ENCODE data around the gene MT1H. TPM values are rescaled to one million over a fixed set of nuclear protein-coding genes. Genes with fewer than 3 reads are reported as not detected.
"Not testable (repeated sequence)": the region's sequence is repeated elsewhere in the genome, so short reads cannot be mapped to it uniquely, and the experiment has no call there.

MT1H gene
- total and polyA plus RNA-seq, 4 donors: 4.4 to 1,775 (median 938) TPM

DNA sequence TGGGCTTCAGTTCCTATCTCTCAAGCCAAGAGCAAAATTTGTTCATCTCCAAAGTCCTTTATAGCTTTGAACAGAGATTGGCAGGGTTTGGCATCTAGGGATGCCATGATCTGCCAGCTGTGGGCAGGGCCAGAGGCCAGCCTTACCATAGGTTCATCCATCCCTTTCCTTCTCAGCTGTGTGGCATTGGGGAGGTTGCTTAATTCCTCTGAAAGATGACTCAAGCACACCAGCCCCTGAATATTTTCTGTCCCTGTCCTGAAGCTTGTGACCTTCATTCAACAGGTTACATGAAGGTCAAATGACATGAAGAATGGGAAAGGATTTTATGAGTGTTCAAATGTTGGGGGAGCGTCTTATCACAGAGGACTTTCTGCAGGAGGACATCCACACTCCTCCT, 5.1 kb upstream of the MT1H start:
- H3K9ac ChIP-seq (ENCODE audit: low read depth in 1 of 2, low read length in 2 of 2): no peak overlapping the region
- H3K27ac ChIP-seq (ENCODE audit: low read depth in 1 of 2, low read length in 2 of 2): no peak overlapping the region
- peak in 1 of 2 donors; percentile 56 for TF ChIP-seq RXRA (IDR thresholded peaks at IDR 0.05)
- peak; percentile 6 to 14 for TF ChIP-seq HNF4A (conservative IDR thresholded peaks at IDR 0.05)
- peak; percentile 25 for TF ChIP-seq ATF3 (IDR thresholded peaks at IDR 0.05)
- no peak for TF ChIP-seq CTCF (IDR thresholded peaks at IDR 0.05; ENCODE audit: low read depth, low read length, missing input control)
- no peaks in the 10 kb centered on the region for H3K9me3 ChIP-seq (ENCODE audit: control insufficient read depth in 4 of 4, low read length in 3 of 4)
- peaks cover 0 to 17% (median 9%) of the 10 kb centered on the region in 4 donors for H3K4me1 ChIP-seq (ENCODE audit: control insufficient read depth in 4 of 4, insufficient read depth in 4 of 4, low read length in 3 of 4)
- H3K36me3 ChIP-seq (ENCODE audit: control insufficient read depth in 4 of 4, insufficient read depth in 3 of 4, low read depth in 1 of 4, low read length in 3 of 4): peaks cover 0 to 3% (median 0%) of the 10 kb centered on the region in 4 donors
- H3K4me3 ChIP-seq (ENCODE audit: low read depth in 1 of 3, low read length in 3 of 3): no peak overlapping the region
- no peak for DNase-seq (ENCODE audit: low spot score)
- no peaks in the 10 kb centered on the region for H3K27me3 ChIP-seq (ENCODE audit: control insufficient read depth in 4 of 4, insufficient read depth in 4 of 4, low read length in 3 of 4)
- 97% methylated on average over 1 of the region's 1 CpG for WGBS

- Histone ChIP-seq H3K27ac (ENCODE audit: low read depth in 1 of 2, low read length in 2 of 2) (peak overlapping the region; percentile 38 to 94), H3K4me3 (ENCODE audit: low read depth in 1 of 3, low read length in 3 of 3) (peak overlapping the region in 1 of 3 donors; percentile 97), H3K4me1 (ENCODE audit: control insufficient read depth in 4 of 4, insufficient read depth in 4 of 4, low read length in 3 of 4) (peaks cover 0 to 16% (median 7%) of the 10 kb centered on the region in 4 donors)
- DNase-seq (ENCODE audit: low spot score); H3K27me3 ChIP-seq (ENCODE audit: control insufficient read depth in 4 of 4, insufficient read depth in 4 of 4, low read length in 3 of 4); H3K9ac ChIP-seq (ENCODE audit: low read depth in 1 of 2, low read length in 2 of 2); H3K36me3 ChIP-seq (ENCODE audit: control insufficient read depth in 4 of 4, insufficient read depth in 3 of 4, low read depth in 1 of 4, low read length in 3 of 4); H3K9me3 ChIP-seq (ENCODE audit: control insufficient read depth in 4 of 4, low read length in 3 of 4): not testable (repeated sequence)
- WGBS: 56% methylated on average over 8 of the region's 8 CpGs
- TF ChIP-seq SP1 (IDR thresholded peaks at IDR 0.05): peak; percentile 50
- TF ChIP-seq ATF3 (IDR thresholded peaks at IDR 0.05): peak; percentile 31
- TF ChIP-seq EGR1 (IDR thresholded peaks at IDR 0.05; ENCODE audit: low read depth in 2 of 2): peak in 1 of 2 donors; percentile 6
- peak in 1 of 2 donors; percentile 10 for TF ChIP-seq HNF4A (conservative IDR thresholded peaks at IDR 0.05)
- TF ChIP-seq TAF1 (conservative IDR thresholded peaks at IDR 0.05): peak; percentile 14
- peak in 1 of 2 donors; percentile 47 for TF ChIP-seq JUND (IDR thresholded peaks at IDR 0.05)
Observed at GRCh38 chr16:56665286-56666261, 4.0 kb upstream of the MT1H start.

DNA sequence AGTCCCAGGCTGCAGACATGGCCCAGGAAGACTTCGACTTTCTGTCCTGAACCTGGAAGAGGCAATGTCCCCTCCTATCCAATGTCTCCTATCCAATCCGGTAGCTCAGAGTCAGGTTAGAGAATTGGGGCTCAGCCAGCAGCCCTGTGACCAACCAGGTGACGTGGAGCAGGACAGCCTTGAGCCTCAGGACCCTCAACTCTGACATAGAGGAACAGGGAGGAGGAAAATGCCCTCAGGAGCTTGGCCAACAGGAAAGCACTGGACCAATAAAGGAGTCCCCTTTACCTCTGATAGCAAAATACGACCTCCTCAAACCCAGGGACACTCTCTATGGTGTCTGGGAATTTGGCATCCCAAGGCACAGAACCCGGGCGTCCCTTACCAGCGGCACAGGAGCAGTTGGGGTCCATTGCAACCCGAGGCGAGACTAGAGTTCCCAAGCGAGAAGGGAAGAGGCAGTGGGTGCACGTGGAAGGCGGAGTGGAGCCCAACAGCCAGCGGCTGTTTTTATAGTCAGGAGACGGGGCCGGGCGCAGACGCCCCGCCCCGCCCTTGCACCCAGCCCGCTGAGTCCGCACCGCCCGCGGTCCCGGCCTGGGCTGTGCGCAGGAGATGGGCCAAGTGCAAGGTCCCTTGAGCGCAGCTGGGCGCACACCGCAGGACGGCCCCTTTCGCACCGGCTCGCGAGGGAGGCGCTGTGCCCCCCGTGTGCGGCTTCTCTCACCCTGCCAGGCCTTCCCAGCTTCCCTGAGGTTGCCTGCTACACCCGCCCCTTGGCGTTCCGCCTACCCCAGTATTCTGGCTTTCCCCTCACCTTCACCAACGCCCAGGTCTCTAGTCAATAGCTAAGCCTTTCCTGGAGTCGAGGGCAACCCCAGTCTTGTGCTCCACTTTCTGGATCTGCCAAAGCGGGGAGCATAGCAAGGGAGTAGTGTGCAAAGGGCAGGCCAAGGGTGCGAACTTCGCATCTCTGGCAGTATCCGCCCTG, 1.7 kb upstream of the MT1H start, which contains the start of gene MT1G:
Gene MT1G, minus strand, starts transcription at position 485 of the 991 bp plus-strand sequence. Its CDS starts 72 bp downstream, at position 413.
- Histone ChIP-seq H3K36me3 (ENCODE audit: control insufficient read depth in 4 of 4, insufficient read depth in 3 of 4, low read depth in 1 of 4, low read length in 3 of 4) (no peaks in the 10 kb centered on the region), H3K4me1 (ENCODE audit: control insufficient read depth in 4 of 4, insufficient read depth in 4 of 4, low read length in 3 of 4) (peaks cover 0 to 20% (median 10%) of the 10 kb centered on the region in 4 donors), H3K9ac (ENCODE audit: low read depth in 1 of 2, low read length in 2 of 2) (peak within 1 kb of the TSS; percentile 72 to 92), H3K4me3 (ENCODE audit: low read depth in 1 of 3, low read length in 3 of 3) (peak within 1 kb of the TSS; percentile 55 to 97 (median 71)), H3K9me3 (ENCODE audit: control insufficient read depth in 4 of 4, low read length in 3 of 4) (no peaks in the 10 kb centered on the region), H3K27me3 (ENCODE audit: control insufficient read depth in 4 of 4, insufficient read depth in 4 of 4, low read length in 3 of 4) (no peaks in the 10 kb centered on the region), H3K27ac (ENCODE audit: low read depth in 1 of 2, low read length in 2 of 2) (peak within 1 kb of the TSS; percentile 90 to 94)
- peak; percentile 83 for DNase-seq (ENCODE audit: low spot score)
- 5% methylated on average over 46 of the region's 46 CpGs for WGBS
- TF ChIP-seq GABPA (IDR thresholded peaks at IDR 0.05 in 1 of 2, conservative IDR thresholded peaks at IDR 0.05 in 1 of 2) (peak in 1 of 2 donors; percentile 16), SP1 (IDR thresholded peaks at IDR 0.05) (peak; percentile 90), FOXA1 (IDR thresholded peaks at IDR 0.05) (no peak), YY1 (IDR thresholded peaks at IDR 0.05) (peak; percentile 59), TAF1 (conservative IDR thresholded peaks at IDR 0.05) (peak; percentile 94), CTCF (IDR thresholded peaks at IDR 0.05; ENCODE audit: low read depth, low read length, missing input control) (peak; percentile 4), RAD21 (IDR thresholded peaks at IDR 0.05) (peak in 1 of 2 donors; percentile 37), ATF3 (IDR thresholded peaks at IDR 0.05) (peak; percentile 15), ZBTB33 (IDR thresholded peaks at IDR 0.05) (peak; percentile 48)
